Endodermal cell (in vitro differentiated cells): ENCODE data around the gene HERC3. TPM values are rescaled to one million over a fixed set of nuclear protein-coding genes. Genes with fewer than 3 reads are reported as not detected.

ENCODE experiments used
- DNase-seq: peaks from one replicate; pipeline ENCODE4 v3.0.0-alpha.2; 2017
- H3K27ac ChIP-seq: 2 replicates; pipeline ENCODE4 v1.5.1; 2013; ENCODE audit warnings: mild to moderate bottlenecking, low read depth, low read length, moderate library complexity
- H3K27me3 ChIP-seq: 2 replicates; pipeline ENCODE4 v1.6.1; 2013; ENCODE audit warnings: mild to moderate bottlenecking, low read length, moderate library complexity; ENCODE audit not compliant: insufficient read depth, control insufficient read depth, poor library complexity, severe bottlenecking
- H3K36me3 ChIP-seq: 2 replicates; pipeline ENCODE4 v1.7.0; 2013; ENCODE audit warnings: mild to moderate bottlenecking, low read length, moderate library complexity; ENCODE audit not compliant: control insufficient read depth, insufficient read depth
- H3K4me1 ChIP-seq: one replicate; pipeline ENCODE4 v1.7.0; 2013; ENCODE audit warnings: low read length; ENCODE audit not compliant: control insufficient read depth, insufficient read depth
- H3K4me3 ChIP-seq: 2 replicates; pipeline ENCODE4 v1.5.1; 2013; ENCODE audit warnings: mild to moderate bottlenecking, low read length, moderate library complexity
- H3K9ac ChIP-seq: 2 replicates; pipeline ENCODE4 v1.6.1; 2013; ENCODE audit warnings: mild to moderate bottlenecking, low read length, moderate library complexity; ENCODE audit not compliant: poor library complexity, severe bottlenecking; ENCODE audit errors: extremely low read depth
- H3K9me3 ChIP-seq: 2 replicates; pipeline ENCODE4 v1.6.1; 2013; ENCODE audit warnings: mild to moderate bottlenecking, low read length, moderate library complexity; ENCODE audit not compliant: control insufficient read depth
- H3K27ac Mint-ChIP-seq: 2 replicates; pipeline ENCODE4 v1.8.0; 2020; ENCODE audit warnings: mixed read lengths
- H3K27me3 Mint-ChIP-seq: 2 replicates; pipeline ENCODE4 v1.8.0; 2021; ENCODE audit warnings: mild to moderate bottlenecking, mixed read lengths; ENCODE audit not compliant: insufficient read depth
- H3K36me3 Mint-ChIP-seq: 2 replicates; pipeline ENCODE4 v1.8.0; 2020; ENCODE audit warnings: low read depth, mixed read lengths
- H3K4me1 Mint-ChIP-seq: 2 replicates; pipeline ENCODE4 v1.8.0; 2020; ENCODE audit warnings: mixed read lengths
- H3K4me3 Mint-ChIP-seq: 2 replicates; pipeline ENCODE4 v1.8.0; 2020; ENCODE audit warnings: mild to moderate bottlenecking, moderate library complexity, mixed read lengths
- H3K9me3 Mint-ChIP-seq: 2 replicates; pipeline ENCODE4 v1.8.0; 2020; ENCODE audit warnings: mild to moderate bottlenecking, mixed read lengths
- WGBS, 2 experiments: methylation state at CpG; one replicate each; pipeline versions ENCODE4 v1.1.5 to v1.1.7; 2013; ENCODE audit warnings: missing lambda C conversion rate in 2 of 2, mixed read lengths in 1 of 2; ENCODE audit not compliant: insufficient coverage in 1 of 2, insufficient read length in 1 of 2; 5-methylcytosine and 5-hydroxymethylcytosine counted together
- total RNA-seq, 2 donors: library from RNA; stranded (reverse); fragmentation: NEBNext Ultra II Directional in 1 of 2; extraction: Animal tissue kit (Norgen Biotek cat#: 25700) in 1 of 2; gene quantifications; 2 replicates in 1 of 2; 3 replicates in 1 of 2; pipeline ENCODE4 v1.2.1, GENCODE V29; 2021
- TF ChIP-seq, protein P1 (sequence below): fragments of 200-600 bp; sonication (generic); conservative IDR thresholded peaks from 2 replicates; pipeline ENCODE4 v1.5.0; 2021; ENCODE audit warnings: antibody characterized with exemption, mild to moderate bottlenecking

The HERC3 gene
- total RNA-seq, 2 donors from 2014 or later, result 4.4 to 5.9 TPM

DNA sequence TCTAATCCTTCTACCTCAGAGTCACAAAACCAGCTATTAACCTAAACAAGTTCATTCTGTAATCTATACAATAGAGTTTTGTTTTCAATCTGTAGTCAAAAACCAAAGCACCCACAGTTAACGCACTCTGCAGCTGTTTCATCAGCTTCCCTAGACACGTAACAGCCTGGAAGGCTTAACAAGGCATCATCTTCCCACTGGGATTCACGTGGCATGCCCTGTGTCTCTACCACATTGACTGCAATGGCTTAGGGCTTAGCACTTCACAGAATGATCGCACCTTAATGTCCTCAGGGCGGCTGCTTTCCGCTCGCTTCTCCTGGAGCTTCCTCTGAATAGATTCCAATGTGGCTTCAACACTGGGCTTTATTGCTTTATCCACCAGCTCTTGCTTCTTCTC is 155.1 kb downstream of the HERC3 start:
- Histone ChIP-seq H3K4me1 (no peaks in the 10 kb centered on the region), H3K4me3 (no peak overlapping the region), H3K27ac (no peak overlapping the region), H3K9me3 (no peaks in the 10 kb centered on the region), H3K36me3 (peaks cover 17% of the 10 kb centered on the region), H3K27me3 (no peaks in the 10 kb centered on the region), H3K9ac (no peak overlapping the region)
- WGBS, 2 experiments, result 95 to 98% methylated on average over 4 to 7 of the region's 7 CpGs
- Mint-ChIP-seq H3K4me1 (no peaks in the 10 kb centered on the region), H3K27ac (no peak overlapping the region), H3K4me3 (no peak overlapping the region), H3K27me3 (no peaks in the 10 kb centered on the region), H3K36me3 (peaks cover 36% of the 10 kb centered on the region), H3K9me3 (no peaks in the 10 kb centered on the region)
- TF ChIP-seq, protein P1, sequence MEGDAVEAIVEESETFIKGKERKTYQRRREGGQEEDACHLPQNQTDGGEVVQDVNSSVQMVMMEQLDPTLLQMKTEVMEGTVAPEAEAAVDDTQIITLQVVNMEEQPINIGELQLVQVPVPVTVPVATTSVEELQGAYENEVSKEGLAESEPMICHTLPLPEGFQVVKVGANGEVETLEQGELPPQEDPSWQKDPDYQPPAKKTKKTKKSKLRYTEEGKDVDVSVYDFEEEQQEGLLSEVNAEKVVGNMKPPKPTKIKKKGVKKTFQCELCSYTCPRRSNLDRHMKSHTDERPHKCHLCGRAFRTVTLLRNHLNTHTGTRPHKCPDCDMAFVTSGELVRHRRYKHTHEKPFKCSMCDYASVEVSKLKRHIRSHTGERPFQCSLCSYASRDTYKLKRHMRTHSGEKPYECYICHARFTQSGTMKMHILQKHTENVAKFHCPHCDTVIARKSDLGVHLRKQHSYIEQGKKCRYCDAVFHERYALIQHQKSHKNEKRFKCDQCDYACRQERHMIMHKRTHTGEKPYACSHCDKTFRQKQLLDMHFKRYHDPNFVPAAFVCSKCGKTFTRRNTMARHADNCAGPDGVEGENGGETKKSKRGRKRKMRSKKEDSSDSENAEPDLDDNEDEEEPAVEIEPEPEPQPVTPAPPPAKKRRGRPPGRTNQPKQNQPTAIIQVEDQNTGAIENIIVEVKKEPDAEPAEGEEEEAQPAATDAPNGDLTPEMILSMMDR, result no peak
- DNase-seq, result no peak

DNA sequence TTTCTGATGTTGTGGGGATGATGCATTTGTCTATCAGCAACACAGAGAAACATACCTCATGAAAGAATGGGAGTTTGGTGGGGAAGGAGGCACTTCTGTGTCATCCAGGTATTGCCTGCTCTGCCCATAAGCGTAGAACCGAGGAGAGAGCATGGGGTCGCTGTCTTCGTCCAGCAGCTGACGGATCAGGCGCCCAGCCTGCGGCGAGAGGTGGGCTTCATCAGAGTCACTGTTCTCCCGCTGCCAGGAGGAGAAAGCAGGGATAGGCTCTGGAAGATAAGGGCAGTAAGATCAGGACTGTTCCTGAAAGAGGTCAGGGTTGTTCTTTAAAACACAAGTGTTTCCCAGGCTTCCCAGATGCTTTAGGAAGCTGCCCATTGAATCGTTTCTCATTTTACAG is 158.1 kb downstream of the HERC3 start:
- Mint-ChIP-seq H3K9me3 (no peaks in the 10 kb centered on the region), H3K4me3 (no peak overlapping the region), H3K27me3 (no peaks in the 10 kb centered on the region), H3K27ac (no peak overlapping the region), H3K4me1 (peaks cover 11% of the 10 kb centered on the region), H3K36me3 (peaks cover 36% of the 10 kb centered on the region)
- TF ChIP-seq, protein P1, result no peak
- Histone ChIP-seq H3K36me3 (peaks cover 14% of the 10 kb centered on the region), H3K9ac (no peak overlapping the region), H3K4me3 (no peak overlapping the region), H3K4me1 (no peaks in the 10 kb centered on the region), H3K27ac (no peak overlapping the region), H3K27me3 (no peaks in the 10 kb centered on the region), H3K9me3 (no peaks in the 10 kb centered on the region)
- 93 to 98% methylated on average over 10 of the region's 10 CpGs for WGBS, 2 experiments
- DNase-seq, result no peak

DNA sequence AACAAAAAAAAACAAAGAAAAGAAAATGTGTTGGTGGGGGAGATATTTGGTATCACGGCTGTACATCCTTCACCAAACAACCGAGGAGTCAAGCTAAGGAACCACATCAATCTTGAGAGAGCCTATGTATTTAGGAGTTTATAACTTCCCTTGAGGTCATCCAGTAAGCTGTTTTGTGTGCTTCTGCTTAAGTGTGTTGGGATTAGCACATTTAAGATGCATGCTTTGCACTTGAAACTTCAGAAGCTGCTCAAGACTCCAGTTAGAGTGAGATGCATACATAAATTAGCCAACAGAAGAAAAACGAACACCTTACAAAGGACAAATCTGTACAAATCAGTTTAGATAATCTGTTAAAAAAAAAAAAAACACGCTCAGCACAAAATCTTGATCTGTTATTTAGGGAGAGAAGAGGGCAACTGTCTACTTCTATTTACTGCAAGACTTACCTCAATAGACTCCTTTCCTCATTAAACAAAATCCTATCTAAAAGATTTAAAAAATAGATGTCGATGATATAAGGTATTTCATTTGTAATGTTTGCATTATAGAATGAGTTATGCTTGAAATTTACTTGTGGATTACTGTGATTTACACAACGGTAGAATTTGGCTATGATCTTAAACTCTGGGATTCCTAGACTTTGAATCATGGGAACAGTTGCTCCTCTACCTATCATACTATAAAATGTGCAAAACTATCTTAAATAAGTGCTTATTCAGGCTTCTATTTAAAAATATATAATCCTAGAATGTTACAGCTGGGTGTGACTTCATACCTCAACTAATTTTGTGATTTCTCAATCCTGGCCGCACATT is 159.2 kb downstream of the HERC3 start:
- peaks cover 14% of the 10 kb centered on the region for H3K36me3 ChIP-seq
- no peak for DNase-seq
- H3K4me3 ChIP-seq, result no peak overlapping the region
- TF ChIP-seq, protein P1, result no peak
- Mint-ChIP-seq H3K36me3 (peaks cover 36% of the 10 kb centered on the region), H3K9me3 (no peaks in the 10 kb centered on the region), H3K27me3 (no peaks in the 10 kb centered on the region), H3K27ac (no peak overlapping the region), H3K4me1 (peaks cover 11% of the 10 kb centered on the region), H3K4me3 (no peak overlapping the region)
- H3K27me3 ChIP-seq, result no peaks in the 10 kb centered on the region
- 90 to 100% methylated on average over 2 to 7 of the region's 7 CpGs for WGBS, 2 experiments
- H3K9me3 ChIP-seq, result no peaks in the 10 kb centered on the region
- no peak overlapping the region for H3K27ac ChIP-seq
- H3K9ac ChIP-seq, result no peak overlapping the region
- no peaks in the 10 kb centered on the region for H3K4me1 ChIP-seq
